ENCODE measurements around the gene SSR3.

Gene SSR3

GRCh38 chr3:156535162-156535627 is 19.7 kb downstream of the SSR3 start:
- no peak for DNase-seq

- no peak for DNase-seq
Observed at GRCh38 chr3:156533205-156533604, 21.7 kb downstream of the SSR3 start.

DNA sequence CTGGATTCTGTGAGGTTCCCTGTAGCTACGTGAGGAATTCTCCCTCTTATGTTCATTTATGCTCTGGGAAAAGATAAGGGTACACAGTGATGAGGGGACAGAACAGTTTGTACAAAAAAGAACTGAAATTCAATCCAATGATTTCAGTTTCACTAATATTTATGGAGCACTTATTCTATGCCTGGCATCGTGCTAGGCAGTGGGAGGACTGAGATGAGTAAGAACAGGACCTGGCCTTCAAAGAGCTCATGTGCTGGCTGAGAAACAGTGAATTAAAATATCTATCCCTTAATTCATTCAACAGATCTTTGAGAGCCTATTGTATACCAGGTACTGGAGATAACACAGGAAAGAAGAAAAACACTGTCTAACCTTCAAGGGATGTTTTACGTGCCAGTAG is 22.2 kb downstream of the SSR3 start:
- DNase-seq, result no peak

GRCh38 chr3:156530980-156531379 is 23.9 kb downstream of the SSR3 start:
- DNase-seq, result no peak

DNA sequence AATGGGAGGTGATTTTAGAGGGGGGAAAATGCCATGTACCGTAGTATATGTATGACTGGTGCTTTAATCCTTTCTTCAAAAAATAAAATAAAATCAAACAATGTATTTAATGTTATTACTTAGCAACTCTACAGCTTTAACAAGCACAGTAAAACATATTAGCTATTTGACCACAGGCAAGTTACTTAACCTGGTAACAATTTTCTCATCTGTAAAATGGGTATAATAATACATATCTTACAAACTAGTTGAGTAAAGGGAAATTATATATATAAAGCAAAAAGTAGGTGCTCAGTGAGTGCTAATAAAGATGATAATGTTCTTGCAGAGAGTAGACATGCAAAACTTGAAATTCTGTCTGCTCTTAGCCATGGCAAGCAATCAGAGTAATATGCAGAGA is 27.9 kb downstream of the SSR3 start:
- no peak for DNase-seq

DNA sequence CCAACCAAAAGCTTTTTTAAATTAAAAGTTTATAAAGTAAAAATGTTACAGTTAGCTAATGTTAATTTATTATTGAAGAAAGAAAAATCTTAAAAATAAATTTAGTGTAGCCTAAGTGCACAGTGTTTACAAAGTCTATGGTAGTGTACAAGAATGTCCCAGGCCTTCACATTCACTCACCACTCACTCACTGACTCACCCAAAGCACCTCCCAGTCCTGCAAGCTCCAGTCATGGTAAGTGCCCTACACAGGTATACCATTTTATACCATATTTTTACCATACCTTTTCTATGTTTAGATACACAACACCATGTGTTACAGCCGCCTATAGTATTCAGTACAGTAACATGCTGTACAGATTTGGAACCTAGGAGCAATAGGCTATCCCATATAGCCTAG is 29.1 kb downstream of the SSR3 start:
- DNase-seq, result no peak

DNA sequence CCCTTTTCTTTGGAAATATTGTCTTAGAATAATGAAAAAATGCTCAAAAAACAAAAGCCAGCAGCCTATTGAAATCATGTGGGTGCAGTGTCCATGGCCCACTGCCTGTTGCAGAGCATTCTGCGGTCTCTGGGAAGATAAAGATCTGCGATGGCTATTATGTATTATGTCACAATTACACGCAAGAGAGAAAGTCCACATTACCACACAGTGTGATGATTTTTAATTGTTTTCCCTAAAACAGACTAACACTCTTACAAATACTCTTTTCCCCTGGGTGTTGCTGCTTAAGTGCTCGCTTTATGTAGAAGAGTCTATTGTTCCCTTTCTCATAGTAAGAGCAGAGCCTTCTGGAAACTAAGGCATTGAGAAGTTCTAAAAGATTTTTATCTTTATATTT is 32.2 kb downstream of the SSR3 start:
- no peak for DNase-seq

- DNase-seq, result no peak
Observed at GRCh38 chr3:156519758-156520162, 35.2 kb downstream of the SSR3 start.

- no peak for DNase-seq
Observed at GRCh38 chr3:156518726-156519125, 36.2 kb downstream of the SSR3 start.

GRCh38 chr3:156516961-156517360 is 38.0 kb downstream of the SSR3 start:
- no peak for DNase-seq

GRCh38 chr3:156516284-156516683 is 38.6 kb downstream of the SSR3 start:
- no peak for DNase-seq

GRCh38 chr3:156513619-156514018 is 41.3 kb downstream of the SSR3 start:
- DNase-seq, result no peak

DNA sequence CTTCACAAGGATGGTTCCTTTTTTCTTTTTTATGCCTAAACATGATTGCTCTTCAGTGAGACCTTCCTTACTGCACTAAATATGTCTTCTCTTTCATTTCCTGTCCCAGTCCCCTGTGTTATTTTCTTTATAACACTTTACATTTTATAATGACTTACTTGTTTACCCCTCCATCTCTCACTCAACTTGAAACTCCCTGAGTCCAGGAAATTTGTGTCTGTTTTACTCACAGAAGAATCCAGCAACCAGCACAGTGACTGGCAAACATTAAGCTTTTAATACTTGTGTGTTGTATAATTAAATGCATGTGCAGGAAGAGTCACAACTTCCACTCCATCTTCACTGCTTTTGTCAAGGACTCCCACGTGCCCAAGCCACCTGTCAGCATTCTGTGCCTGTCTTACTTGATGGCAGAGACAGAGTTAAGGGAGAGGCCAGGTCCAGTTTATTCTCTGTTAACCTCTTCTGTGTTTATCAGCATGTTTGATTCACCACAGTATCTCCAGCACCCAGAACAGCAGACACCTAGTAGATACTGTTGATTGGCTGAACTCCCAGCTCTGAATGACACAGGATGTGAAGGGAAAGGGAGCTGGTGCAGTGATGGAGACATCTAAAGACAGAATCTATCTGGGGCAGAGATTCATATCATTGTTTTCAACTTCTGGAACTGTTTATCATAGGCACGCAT is 42.8 kb downstream of the SSR3 start:
- DNase-seq, result no peak

DNA sequence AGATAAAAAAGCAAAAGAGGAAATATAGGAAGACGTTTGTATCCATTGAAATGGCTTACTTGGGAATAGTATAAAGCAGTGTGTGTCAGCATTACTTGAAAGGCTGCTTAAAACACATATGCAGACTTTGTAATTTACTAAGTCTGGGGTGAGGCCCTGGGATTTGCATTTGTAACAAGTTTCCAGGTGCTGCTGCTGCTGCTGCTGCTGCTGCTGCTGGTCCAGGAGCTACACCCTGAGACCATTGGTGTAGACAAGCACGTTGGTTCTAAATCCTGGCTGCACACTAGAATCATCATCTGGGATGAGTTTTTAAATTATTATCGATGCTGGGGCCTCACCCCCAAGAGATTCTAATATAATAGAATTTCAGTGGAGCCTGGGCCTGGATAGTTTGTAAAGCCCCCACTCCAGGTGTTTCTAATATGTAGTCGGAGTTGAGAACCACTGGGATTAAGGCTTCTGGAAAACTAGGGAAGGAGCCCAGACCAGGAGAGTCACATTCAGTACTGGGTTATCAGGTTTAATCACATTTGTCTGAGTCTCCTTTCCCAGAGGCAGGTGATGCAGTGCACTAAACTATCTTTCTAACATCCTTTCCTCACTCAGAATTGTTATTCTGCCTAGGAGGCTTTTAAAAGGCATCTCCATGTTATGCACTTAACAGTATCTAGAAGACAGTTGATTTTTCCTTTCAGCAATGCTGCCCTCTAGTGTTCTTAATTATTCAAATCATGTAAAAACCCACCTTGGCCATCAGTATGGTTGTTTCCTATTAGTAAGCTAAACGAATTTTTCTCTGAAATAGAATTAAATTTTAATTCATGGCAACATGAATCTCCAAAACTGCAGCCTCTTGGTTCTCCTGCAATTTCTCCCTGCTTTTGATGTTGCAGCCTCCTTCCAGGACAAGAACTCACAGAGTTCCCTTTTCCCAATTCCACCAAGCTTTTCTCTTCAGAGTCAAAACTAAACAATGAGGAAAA is 45.4 kb downstream of the SSR3 start:
- peak; percentile 63 for DNase-seq

GRCh38 chr3:156507285-156507684 is 47.6 kb downstream of the SSR3 start:
- no peak for DNase-seq

DNA sequence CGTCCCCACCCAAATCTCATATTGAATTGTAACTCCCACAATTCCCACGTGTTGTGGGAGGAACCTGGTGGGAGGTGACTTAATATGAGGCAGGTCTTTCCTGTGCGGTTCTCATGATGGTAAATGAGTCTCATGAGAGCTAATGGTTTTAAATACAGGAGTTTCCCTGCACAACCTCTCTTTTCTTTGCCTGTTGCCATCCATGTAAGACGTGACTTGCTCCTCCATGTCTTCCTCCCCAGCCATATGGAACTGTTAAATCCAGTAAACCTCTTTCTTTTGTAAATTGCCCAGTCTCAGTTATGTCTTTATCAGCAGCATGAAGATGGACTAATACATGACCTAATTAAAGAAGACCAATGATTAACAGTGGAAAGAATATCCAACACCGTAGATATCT is 56.6 kb downstream of the SSR3 start:
- DNase-seq, result no peak

GRCh38 chr3:156497326-156497725 is 57.6 kb downstream of the SSR3 start:
- no peak for DNase-seq

DNA sequence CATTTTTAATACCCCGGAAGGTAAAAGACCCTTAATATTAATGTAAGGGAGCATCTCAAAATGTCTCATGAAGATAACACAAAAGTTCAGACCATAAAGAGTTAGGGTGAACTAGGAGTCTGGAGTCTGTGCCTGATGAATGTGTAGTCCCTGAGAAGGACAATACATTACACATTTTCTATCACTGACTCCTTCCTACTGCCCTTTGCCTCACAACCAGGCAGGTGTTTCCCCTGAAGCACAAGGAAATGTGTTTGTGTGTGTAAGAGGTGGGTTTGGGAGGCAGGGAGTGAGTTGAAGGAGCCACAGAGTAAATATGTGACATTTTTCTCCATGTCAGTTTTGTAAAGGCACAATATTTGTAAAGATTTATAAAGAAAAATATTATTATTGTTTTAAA is 59.1 kb downstream of the SSR3 start:
- DNase-seq, result no peak

DNA sequence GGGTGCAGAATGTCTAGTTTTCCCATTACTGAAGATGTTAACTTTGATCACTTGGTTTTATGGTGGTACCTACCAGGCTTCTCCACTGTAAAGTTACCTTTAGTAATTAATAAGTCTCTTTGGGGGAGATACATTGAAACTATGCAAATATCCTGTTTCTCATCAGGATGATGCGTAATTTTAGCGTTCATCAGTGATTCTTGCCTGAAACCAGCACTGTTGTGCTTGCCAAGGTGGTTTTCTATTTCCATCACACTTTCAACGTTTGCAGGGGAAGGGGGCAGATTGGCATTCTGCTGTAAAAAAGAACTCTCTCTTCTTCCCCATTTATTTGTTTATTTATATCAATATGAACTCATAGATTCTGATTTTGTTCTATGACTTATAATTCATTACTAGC is 61.0 kb downstream of the SSR3 start:
- DNase-seq, result no peak

- no peak for DNase-seq
Observed at GRCh38 chr3:156492801-156493261, 62.1 kb downstream of the SSR3 start.

- DNase-seq, result no peak
Observed at GRCh38 chr3:156491192-156491591, 63.7 kb downstream of the SSR3 start.
